ENCODE results near the gene DGKQ. TPM values are rescaled to one million over a fixed set of nuclear protein-coding genes. Genes with fewer than 3 reads are reported as not detected.

Gene DGKQ
- total RNA-seq, 1 experiment from 2014 or later = 12.4 TPM

- no peak overlapping the region for H3T11ph ChIP-seq (ENCODE audit: low read length)
- H2AFZ ChIP-seq (ENCODE audit: low read length) = no peak overlapping the region
- H2AK5ac ChIP-seq (ENCODE audit: insufficient read length, low read length) = no peak overlapping the region
- H3K79me2 ChIP-seq (ENCODE audit: insufficient read depth, low read length) = no peaks in the 10 kb centered on the region
- H3K36me3 Mint-ChIP-seq (ENCODE audit: insufficient read depth in 1 of 3, low read depth in 3 of 3) = no peaks in the 10 kb centered on the region
- H4K8ac ChIP-seq (replicated peaks; ENCODE audit: insufficient read length, low read depth, low read length) = no peak overlapping the region
- H3K4me2 ChIP-seq (ENCODE audit: insufficient read depth, insufficient read length, low read length) = no peak overlapping the region
- no peak overlapping the region for H3K56ac ChIP-seq (ENCODE audit: insufficient read length, low read depth, low read length)
- H3K79me1 ChIP-seq (ENCODE audit: insufficient read depth, low read depth, low read length, poor library complexity, severe bottlenecking) = no peaks in the 10 kb centered on the region
- no CpG with 5 or more reads among the region's 25 CpGs for WGBS (ENCODE audit: extremely low coverage, insufficient read length, low lambda C conversion rate)
- H3K27ac ChIP-seq (ENCODE audit: insufficient read length, low read depth, low read length) = no peak overlapping the region
- peaks cover 2% of the 10 kb centered on the region for H3K23me2 ChIP-seq (ENCODE audit: insufficient read length, low read depth, low read length, poor library complexity, severe bottlenecking)
- no peak overlapping the region for H2BK12ac ChIP-seq (ENCODE audit: insufficient read length, low read depth, low read length)
- no peaks in the 10 kb centered on the region for H3K9me3 Mint-ChIP-seq
- no peak overlapping the region for H3K4ac ChIP-seq (ENCODE audit: low read depth, low read length)
- H3K27me3 ChIP-seq (ENCODE audit: insufficient read depth, low read length) = peaks cover 8% of the 10 kb centered on the region; the same call in 1 of the 2 replicates
- TF ChIP-seq CTCF (conservative IDR thresholded peaks at IDR 0.05) = no peak
- H4K91ac ChIP-seq (ENCODE audit: insufficient read length, low read depth, low read length) = no peak overlapping the region
- peaks cover under 1 to 2% of the 10 kb centered on the region in 2 experiments; a peak in 1 of 4 replicates for H3K4me1 Mint-ChIP-seq
- no peak overlapping the region for H3K23ac ChIP-seq (ENCODE audit: insufficient read length, low read depth, low read length)
- no peak overlapping the region; the same call in 1 of the 2 replicates for H3K14ac ChIP-seq (ENCODE audit: insufficient read depth, low read length)
- no peak overlapping the region for H2BK20ac ChIP-seq (ENCODE audit: low read depth, low read length, poor library complexity, severe bottlenecking)
- H2BK15ac ChIP-seq (ENCODE audit: low read depth, low read length) = no peak overlapping the region
- H3K18ac ChIP-seq (ENCODE audit: insufficient read length, low read depth, low read length) = no peak overlapping the region
- no peak overlapping the region for H3K9ac ChIP-seq (ENCODE audit: extremely low read depth, insufficient read length, low read length)
- peaks cover 23% of the 10 kb centered on the region for H3K27me3 Mint-ChIP-seq (ENCODE audit: low read depth)
- H3K27ac Mint-ChIP-seq = no peak overlapping the region; a peak in 1 of 7 replicates
- no peak overlapping the region for H2BK5ac ChIP-seq (ENCODE audit: insufficient read length, low read length)
- H3K4me3 Mint-ChIP-seq = no peak overlapping the region
- no peak overlapping the region for H2BK120ac ChIP-seq (ENCODE audit: low read depth, low read length, poor library complexity, severe bottlenecking)
- no peak overlapping the region for H4K5ac ChIP-seq (ENCODE audit: insufficient read length, low read depth, low read length)
- no peaks in the 10 kb centered on the region for H3K9me3 ChIP-seq (ENCODE audit: control insufficient read depth, low read depth, low read length)
- no peaks in the 10 kb centered on the region for H4K20me1 ChIP-seq (ENCODE audit: control insufficient read depth, insufficient read depth, insufficient read length)
- no peak for DNase-seq
- no peaks in the 10 kb centered on the region for H3K4me1 ChIP-seq (ENCODE audit: insufficient read depth, low read length)
Observed at GRCh38 chr4:992297-993110, 19.1 kb upstream of the DGKQ start.

Measured in H9 (cell line).